Measurements from ENCODE around the gene HBQ1.
"Not testable (repeated sequence)": the region's sequence is repeated elsewhere in the genome, so short reads cannot be mapped to it uniquely, and the experiment has no call there.

HBQ1 gene

DNA sequence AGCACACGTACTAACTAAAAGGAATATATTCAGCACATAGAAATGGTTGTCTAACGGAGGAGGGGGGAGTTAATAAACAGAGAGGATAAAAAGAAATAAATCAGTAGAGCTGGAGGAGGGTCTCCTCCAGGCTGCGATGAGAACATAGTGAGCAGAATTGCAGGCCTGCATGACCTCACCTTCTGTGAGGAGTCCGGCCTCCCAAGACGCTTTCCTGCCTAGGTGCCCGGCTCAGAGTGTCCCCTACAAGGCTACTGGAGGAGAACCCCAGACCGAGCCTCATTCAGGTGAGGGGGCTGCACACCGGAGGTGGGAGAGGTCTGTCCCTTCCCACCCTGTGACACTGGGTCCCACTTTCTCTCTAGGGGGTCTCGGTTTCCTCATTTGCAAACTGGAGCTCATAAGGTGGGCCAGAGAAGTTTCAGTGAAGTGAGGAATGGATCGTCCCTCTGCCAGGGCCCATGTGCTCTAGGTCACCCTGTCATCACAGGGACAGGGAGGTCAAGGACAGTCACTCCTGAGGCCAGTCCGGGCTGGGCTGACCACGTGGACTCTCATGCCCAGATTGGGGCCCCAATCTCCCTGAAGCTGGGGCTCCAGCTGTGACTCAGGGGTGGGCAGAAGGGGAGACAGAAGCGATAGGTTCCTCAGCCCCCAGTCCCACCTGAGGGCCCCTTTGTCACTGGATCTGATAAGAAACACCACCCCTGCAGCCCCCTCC lies 17.8 kb upstream of the HBQ1 start:
- no peak for DNase-seq

DNA sequence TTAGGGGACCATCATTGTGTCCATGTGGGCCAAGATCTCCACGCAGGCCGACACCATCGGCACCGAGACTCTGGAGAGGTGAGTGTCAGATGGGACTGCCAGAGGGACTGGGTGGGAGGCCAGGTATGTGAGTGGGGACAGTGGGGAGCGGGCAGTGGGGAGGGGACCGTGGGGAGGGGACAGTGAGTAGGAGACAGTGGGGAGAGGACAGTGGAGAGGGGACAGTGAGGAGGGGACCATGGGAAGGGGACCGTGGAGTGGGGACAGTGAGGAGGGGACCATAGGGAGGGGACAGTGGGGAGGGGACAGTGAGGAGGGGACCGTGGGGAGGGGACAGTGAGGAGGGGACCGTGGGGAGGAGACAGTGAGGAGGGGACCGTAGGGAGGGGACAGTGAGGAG lies 17.1 kb upstream of the HBQ1 start:
- DNase-seq = not testable (repeated sequence)

DNA sequence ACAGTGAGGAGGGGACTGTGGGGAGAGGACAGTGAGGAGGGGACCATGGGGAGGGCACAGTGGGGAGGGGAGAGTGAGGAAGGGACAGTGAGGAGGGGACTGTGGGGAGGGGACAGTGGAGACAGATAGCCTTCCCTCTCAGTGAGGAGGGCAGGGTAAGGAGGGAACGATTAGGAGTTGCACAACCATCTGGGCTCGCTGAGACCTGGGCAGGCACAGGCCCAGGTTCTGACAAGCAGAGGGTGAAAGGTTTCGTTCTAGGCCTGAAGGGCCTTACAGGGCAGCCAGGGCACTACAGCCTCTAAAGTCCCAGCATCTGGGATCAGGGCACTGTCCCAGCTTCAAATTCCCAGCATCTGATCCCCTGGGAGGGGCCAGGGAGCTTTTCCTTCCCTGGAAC lies 16.6 kb upstream of the HBQ1 start:
- DNase-seq = not testable (repeated sequence)

DNA sequence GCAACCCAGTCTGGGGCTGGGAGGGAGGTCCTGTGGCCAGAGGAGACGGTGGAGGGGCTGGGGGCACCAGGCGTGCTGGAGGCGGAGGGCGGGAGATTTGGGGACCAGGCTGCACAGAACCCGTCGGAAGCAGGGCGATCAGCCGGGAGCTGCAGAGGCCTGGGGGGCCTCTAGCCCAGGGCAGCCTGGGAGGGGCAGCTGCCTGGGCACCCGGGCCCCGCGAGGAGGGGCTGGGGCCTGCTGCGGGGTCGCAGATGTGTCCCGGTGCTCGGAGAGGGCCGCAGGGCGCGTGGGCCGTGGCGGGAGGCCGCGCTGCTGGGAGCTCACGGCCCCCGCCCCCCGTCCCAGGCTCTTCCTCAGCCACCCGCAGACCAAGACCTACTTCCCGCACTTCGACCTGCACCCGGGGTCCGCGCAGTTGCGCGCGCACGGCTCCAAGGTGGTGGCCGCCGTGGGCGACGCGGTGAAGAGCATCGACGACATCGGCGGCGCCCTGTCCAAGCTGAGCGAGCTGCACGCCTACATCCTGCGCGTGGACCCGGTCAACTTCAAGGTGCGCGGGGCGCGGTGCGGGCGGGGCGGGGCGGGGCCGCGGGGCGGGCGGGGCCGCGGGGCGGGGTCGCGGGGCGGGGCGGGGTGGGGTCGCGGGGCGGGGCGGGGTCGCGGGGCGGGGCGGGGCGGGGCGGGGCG lies 16.0 kb upstream of the HBQ1 start:
- not testable (repeated sequence) for DNase-seq

DNA sequence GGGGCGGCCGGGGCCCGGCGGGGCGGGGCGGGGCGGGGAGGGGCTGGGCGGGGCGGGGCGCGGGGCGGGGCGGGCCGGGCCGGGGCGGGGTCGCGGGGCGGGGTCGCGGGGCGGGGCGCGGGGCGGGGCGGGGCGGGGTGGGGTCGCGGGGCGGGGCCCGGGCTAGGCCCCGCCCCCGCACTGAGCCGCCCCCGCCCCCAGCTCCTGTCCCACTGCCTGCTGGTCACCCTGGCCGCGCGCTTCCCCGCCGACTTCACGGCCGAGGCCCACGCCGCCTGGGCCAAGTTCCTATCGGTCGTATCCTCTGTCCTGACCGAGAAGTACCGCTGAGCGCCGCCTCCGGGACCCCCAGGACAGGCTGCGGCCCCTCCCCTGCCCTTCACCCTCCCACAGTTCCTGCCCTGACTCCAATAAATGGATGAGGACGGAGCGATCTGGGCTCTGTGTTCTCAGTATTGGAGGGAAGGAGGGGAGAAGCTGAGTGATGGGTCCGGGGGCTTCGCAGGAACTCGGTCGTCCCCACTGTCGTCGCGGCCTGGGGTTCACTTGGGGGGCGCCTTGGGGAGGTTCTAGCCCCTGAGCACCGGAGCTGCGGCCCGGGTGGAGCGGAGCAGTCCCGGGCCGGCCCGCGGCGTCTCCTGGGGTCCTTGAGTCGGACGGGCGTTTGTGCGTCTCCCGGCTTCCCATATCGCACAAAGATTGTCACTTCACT lies 15.3 kb upstream of the HBQ1 start:
- DNase-seq = no peak

DNA sequence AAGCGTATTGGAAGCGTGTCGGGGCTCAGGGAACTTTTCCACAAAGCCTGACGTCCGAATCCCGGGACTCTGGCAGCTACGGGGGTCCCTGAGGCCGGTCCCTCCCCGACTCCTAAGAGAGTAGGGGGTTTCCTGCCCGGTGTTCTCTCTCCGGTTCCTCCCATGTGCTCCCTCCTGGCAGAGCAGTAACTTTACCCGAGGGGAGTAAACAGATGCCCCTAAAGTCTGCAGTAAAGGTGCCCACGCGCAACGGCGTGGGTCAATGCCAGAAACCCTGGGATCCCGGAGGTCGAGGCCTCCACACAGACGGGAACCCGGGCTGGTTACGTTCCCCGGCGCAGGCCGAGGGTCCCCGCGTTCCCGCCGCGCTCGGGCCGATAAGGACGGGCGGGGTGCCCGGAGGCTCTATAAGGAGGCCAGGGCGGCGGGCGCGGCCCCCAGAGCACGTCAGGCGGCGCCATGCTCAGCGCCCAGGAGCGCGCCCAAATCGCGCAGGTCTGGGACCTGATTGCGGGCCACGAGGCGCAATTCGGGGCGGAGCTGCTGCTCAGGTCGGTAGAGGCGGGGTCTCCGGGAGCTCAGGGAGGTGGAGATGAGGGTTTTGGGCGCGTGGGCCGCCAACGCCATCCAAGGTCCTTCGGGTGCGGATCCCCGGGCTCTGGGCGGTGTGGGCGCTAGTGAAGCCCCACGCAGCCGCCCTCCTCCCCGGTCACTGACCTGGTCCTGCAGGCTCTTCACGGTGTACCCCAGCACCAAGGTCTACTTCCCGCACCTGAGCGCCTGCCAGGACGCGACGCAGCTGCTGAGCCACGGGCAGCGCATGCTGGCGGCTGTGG lies 14.5 kb upstream of the HBQ1 start, which contains the start of gene HBM:
Gene HBM, plus strand, starts transcription at position 440 of the 836 bp plus-strand sequence. Its CDS starts 20 bp downstream, at position 460.
- no peak for DNase-seq

DNA sequence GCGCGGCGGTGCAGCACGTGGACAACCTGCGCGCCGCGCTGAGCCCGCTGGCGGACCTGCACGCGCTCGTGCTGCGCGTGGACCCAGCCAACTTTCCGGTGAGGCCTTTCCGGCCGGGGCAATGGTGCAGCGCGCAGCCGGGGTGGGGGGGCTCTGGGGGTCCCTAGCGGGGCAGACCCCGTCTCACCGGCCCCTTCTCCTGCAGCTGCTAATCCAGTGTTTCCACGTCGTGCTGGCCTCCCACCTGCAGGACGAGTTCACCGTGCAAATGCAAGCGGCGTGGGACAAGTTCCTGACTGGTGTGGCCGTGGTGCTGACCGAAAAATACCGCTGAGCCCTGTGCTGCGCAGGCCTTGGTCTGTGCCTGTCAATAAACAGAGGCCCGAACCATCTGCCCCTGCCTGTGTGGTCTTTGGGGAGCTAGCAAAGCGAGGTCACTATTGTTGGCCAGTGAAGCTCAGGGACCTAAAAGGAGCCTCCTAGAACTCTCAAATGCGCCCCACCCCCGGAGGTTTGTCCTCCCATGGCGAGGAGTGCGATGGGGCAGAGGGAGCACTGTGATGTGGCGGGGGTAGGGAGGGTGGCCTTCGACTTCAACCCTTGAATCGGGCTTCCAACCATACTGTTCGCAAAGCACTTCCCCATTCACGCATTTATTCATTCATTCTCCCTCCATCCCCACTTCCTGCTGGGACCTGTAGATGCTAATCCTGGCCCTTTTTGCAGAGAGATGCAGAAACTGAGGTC lies 13.7 kb upstream of the HBQ1 start:
- no peak for DNase-seq

DNA sequence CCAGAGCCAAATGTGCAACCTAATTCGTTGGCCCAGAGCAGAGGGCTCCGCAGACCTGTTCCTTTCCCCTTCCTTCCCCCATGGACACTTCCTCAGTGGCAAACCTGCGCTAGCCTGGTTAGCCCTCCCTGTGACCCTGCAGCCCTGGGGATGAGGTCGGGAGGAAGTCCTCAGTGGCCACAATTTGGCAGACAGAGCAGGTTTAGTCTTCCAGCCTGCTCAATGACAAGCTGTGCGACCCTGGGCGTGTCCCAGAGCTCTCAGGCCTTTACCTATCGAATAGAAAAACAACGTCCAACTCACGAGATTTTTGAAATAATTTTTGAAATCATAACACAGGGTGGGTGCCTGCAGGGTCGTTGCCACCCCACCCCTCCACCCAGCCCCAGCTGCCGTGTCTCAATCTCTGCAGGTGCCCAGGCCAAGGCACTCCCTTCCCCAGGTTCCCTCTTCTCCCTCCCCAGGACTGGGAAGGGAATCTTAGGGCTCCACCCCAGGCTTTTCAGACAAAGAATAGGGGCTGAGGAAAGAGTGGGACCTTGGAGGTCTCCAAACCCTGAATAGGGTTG lies 13.1 kb upstream of the HBQ1 start:
- no peak for DNase-seq

DNA sequence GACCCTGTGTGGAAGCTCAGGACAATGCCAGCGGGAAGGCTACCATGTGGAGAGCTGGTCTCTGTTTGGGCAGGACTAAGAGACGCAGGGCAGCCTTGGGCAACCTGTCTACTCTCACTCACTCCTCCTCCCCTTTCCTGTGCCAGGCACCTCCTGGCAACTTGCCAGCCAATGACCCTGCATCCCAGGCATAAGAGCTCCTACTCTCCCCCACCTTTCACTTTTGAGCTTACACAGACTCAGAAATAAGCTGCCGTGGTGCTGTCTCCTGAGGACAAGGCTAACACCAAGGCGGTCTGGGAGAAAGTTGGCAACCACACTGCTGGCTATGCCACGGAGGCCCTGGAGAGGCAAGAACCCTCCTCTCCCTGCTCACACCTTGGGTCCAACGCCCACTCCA lies 11.8 kb upstream of the HBQ1 start:
- no peak for DNase-seq

DNA sequence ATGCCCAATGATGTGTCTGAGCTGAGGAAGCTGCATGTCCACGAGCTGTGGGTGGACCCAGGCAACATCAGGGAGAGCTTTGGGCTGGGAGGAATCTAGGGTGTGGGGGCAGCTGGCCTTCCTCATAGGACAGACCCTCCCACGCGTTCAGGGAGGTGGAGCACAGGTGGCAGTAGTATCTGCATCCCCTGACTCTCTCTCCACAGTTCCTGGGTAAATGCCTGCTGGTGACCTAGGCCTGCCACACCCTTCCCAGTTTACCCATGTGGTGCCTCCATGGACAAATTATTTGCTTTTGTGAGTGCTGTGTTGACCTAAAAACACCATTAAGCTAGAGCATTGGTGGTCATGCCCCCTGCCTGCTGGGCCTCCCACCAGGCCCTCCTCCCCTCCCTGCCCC lies 11.2 kb upstream of the HBQ1 start:
- no peak for DNase-seq

DNA sequence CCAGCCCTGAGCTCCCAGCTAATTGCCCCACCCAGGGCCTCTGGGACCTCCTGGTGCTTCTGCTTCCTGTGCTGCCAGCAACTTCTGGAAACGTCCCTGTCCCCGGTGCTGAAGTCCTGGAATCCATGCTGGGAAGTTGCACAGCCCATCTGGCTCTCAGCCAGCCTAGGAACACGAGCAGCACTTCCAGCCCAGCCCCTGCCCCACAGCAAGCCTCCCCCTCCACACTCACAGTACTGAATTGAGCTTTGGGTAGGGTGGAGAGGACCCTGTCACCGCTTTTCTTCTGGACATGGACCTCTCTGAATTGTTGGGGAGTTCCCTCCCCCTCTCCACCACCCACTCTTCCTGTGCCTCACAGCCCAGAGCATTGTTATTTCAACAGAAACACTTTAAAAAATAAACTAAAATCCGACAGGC lies 10.2 kb upstream of the HBQ1 start:
- not testable (repeated sequence) for DNase-seq

DNA sequence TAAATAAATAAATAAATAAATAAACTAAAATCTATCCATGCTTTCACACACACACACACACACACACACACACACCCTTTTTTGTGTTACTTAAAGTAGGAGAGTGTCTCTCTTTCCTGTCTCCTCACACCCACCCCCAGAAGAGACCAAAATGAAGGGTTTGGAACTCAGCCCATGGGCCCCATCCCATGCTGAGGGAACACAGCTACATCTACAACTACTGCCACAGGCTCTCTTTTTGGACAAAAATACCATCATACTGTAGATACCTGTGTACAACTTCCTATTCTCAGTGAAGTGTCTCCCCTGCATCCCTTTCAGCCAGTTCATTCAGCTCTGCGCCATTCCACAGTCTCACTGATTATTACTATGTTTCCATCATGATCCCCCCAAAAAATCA lies 9.5 kb upstream of the HBQ1 start:
- DNase-seq = no peak

DNA sequence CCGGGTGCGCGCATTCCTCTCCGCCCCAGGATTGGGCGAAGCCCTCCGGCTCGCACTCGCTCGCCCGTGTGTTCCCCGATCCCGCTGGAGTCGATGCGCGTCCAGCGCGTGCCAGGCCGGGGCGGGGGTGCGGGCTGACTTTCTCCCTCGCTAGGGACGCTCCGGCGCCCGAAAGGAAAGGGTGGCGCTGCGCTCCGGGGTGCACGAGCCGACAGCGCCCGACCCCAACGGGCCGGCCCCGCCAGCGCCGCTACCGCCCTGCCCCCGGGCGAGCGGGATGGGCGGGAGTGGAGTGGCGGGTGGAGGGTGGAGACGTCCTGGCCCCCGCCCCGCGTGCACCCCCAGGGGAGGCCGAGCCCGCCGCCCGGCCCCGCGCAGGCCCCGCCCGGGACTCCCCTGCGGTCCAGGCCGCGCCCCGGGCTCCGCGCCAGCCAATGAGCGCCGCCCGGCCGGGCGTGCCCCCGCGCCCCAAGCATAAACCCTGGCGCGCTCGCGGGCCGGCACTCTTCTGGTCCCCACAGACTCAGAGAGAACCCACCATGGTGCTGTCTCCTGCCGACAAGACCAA lies 7.8 kb upstream of the HBQ1 start, which contains the start of gene HBA2:
Gene HBA2, plus strand, starts transcription at position 503 of the 568 bp plus-strand sequence. Its CDS starts 37 bp downstream, at position 540.
- not testable (repeated sequence) for DNase-seq

DNA sequence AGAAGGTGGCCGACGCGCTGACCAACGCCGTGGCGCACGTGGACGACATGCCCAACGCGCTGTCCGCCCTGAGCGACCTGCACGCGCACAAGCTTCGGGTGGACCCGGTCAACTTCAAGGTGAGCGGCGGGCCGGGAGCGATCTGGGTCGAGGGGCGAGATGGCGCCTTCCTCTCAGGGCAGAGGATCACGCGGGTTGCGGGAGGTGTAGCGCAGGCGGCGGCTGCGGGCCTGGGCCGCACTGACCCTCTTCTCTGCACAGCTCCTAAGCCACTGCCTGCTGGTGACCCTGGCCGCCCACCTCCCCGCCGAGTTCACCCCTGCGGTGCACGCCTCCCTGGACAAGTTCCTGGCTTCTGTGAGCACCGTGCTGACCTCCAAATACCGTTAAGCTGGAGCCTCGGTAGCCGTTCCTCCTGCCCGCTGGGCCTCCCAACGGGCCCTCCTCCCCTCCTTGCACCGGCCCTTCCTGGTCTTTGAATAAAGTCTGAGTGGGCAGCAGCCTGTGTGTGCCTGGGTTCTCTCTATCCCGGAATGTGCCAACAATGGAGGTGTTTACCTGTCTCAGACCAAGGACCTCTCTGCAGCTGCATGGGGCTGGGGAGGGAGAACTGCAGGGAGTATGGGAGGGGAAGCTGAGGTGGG lies 6.9 kb upstream of the HBQ1 start:
- not testable (repeated sequence) for DNase-seq

DNA sequence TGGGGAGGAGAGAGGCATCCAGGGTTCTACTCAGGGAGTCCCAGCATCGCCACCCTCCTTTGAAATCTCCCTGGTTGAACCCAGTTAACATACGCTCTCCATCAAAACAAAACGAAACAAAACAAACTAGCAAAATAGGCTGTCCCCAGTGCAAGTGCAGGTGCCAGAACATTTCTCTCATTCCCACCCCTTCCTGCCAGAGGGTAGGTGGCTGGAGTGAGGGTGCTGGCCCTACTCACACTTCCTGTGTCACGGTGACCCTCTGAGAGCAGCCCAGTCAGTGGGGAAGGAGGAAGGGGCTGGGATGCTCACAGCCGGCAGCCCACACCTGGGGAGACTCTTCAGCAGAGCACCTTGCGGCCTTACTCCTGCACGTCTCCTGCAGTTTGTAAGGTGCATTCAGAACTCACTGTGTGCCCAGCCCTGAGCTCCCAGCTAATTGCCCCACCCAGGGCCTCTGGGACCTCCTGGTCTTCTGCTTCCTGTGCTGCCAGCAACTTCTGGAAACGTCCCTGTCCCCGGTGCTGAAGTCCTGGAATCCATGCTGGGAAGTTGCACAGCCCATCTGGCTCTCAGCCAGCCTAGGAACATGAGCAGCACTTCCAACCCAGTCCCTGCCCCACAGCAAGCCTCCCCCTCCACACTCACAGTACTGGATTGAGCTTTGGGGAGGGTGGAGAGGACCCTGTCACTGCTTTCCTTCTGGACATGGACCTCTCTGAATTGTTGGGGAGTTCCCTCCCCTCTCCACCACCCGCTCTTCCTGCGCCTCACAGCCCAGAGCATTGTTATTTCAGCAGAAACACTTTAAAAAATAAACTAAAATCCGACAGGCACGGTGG lies 6.1 kb upstream of the HBQ1 start:
- not testable (repeated sequence) for DNase-seq

DNA sequence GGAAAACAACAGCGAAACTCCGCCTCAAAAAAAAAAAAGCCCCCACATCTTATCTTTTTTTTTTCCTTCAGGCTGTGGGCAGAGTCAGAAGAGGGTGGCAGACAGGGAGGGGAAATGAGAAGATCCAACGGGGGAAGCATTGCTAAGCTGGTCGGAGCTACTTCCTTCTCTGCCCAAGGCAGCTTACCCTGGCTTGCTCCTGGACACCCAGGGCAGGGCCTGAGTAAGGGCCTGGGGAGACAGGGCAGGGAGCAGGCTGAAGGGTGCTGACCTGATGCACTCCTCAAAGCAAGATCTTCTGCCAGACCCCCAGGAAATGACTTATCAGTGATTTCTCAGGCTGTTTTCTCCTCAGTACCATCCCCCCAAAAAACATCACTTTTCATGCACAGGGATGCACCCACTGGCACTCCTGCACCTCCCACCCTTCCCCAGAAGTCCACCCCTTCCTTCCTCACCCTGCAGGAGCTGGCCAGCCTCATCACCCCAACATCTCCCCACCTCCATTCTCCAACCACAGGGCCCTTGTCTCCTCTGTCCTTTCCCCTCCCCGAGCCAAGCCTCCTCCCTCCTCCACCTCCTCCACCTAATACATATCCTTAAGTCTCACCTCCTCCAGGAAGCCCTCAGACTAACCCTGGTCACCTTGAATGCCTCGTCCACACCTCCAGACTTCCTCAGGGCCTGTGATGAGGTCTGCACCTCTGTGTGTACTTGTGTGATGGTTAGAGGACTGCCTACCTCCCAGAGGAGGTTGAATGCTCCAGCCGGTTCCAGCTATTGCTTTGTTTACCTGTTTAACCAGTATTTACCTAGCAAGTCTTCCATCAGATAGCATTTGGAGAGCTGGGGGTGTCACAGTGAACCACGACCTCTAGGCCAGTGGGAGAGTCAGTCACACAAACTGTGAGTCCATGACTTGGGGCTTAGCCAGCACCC lies 5.0 kb upstream of the HBQ1 start:
- no peak for DNase-seq

DNA sequence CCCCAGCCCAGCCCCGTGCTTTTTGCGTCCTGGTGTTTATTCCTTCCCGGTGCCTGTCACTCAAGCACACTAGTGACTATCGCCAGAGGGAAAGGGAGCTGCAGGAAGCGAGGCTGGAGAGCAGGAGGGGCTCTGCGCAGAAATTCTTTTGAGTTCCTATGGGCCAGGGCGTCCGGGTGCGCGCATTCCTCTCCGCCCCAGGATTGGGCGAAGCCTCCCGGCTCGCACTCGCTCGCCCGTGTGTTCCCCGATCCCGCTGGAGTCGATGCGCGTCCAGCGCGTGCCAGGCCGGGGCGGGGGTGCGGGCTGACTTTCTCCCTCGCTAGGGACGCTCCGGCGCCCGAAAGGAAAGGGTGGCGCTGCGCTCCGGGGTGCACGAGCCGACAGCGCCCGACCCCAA lies 4.3 kb upstream of the HBQ1 start:
- not testable (repeated sequence) for DNase-seq
